ENCODE measurements around the gene ATP6V0E2.
"Not testable (repeated sequence)": the region's sequence is repeated elsewhere in the genome, so short reads cannot be mapped to it uniquely, and the experiment has no call there.

Gene ATP6V0E2

GRCh38 chr7:149879766-149880637 is 6.2 kb downstream of the ATP6V0E2 start:
- no peak for DNase-seq (ENCODE audit: low spot score)

GRCh38 chr7:149880638-149881311 is 7.0 kb downstream of the ATP6V0E2 start:
- DNase-seq (ENCODE audit: low spot score) = no peak

- no peak for DNase-seq (ENCODE audit: low spot score)
Measured at GRCh38 chr7:149881328-149882247, 7.8 kb downstream of the ATP6V0E2 start.

GRCh38 chr7:149882248-149883047 is 8.7 kb downstream of the ATP6V0E2 start:
- no peak for DNase-seq (ENCODE audit: low spot score)

GRCh38 chr7:149883048-149883438 is 9.3 kb downstream of the ATP6V0E2 start:
- no peak for DNase-seq (ENCODE audit: low spot score)

- peak; percentile 68 for DNase-seq (ENCODE audit: low spot score)
Measured at GRCh38 chr7:149883452-149883861, 9.7 kb downstream of the ATP6V0E2 start.

- DNase-seq (ENCODE audit: low spot score) = no peak
Measured at GRCh38 chr7:149884016-149884415, 10.2 kb downstream of the ATP6V0E2 start.

- no peak for DNase-seq (ENCODE audit: low spot score)
Measured at GRCh38 chr7:149884541-149884940, 10.8 kb downstream of the ATP6V0E2 start.

- DNase-seq (ENCODE audit: low spot score) = peak; percentile 21
Measured at GRCh38 chr7:149885191-149886017, 11.6 kb downstream of the ATP6V0E2 start.

GRCh38 chr7:149886018-149886415 is 12.2 kb downstream of the ATP6V0E2 start:
- no peak for DNase-seq (ENCODE audit: low spot score)

- DNase-seq (ENCODE audit: low spot score) = no peak
Measured at GRCh38 chr7:149887311-149887710, 13.5 kb downstream of the ATP6V0E2 start.

- not testable (repeated sequence) for DNase-seq (ENCODE audit: low spot score)
Measured at GRCh38 chr7:149890715-149891114, 16.9 kb downstream of the ATP6V0E2 start.

GRCh38 chr7:149894957-149895356 is 21.2 kb downstream of the ATP6V0E2 start:
- not testable (repeated sequence) for DNase-seq (ENCODE audit: low spot score)

GRCh38 chr7:149907776-149908376 is 34.1 kb downstream of the ATP6V0E2 start:
- not testable (repeated sequence) for DNase-seq (ENCODE audit: low spot score)

- DNase-seq (ENCODE audit: low spot score) = not testable (repeated sequence)
Measured at GRCh38 chr7:149910219-149910618, 36.5 kb downstream of the ATP6V0E2 start.

GRCh38 chr7:149912126-149912525 is 38.4 kb downstream of the ATP6V0E2 start:
- DNase-seq (ENCODE audit: low spot score) = peak; percentile 42

GRCh38 chr7:149926414-149926813 is 52.6 kb downstream of the ATP6V0E2 start:
- DNase-seq (ENCODE audit: low spot score) = not testable (repeated sequence)

Data from kidney tubule cell (primary cell).